GM12865 (cell line): ENCODE data around the gene DNAJB2.

ENCODE experiments used
- DNase-seq: peaks from one replicate; pipeline ENCODE4 v3.0.0; 2010; ENCODE audit warnings: low read depth
- H3K4me3 ChIP-seq: 2 replicates; pipeline ENCODE4 v1.5.1; 2011; ENCODE audit warnings: mild to moderate bottlenecking, low read depth, low read length, control low read depth
- TF ChIP-seq, protein P1 (sequence below): IDR thresholded peaks from 2 replicates; pipeline ENCODE4 v1.5.1; 2011; ENCODE audit warnings: low read length, control low read depth, low read depth, inconsistent platforms; ENCODE audit not compliant: insufficient read depth; ENCODE audit errors: missing control alignments

The DNAJB2 gene

DNA sequence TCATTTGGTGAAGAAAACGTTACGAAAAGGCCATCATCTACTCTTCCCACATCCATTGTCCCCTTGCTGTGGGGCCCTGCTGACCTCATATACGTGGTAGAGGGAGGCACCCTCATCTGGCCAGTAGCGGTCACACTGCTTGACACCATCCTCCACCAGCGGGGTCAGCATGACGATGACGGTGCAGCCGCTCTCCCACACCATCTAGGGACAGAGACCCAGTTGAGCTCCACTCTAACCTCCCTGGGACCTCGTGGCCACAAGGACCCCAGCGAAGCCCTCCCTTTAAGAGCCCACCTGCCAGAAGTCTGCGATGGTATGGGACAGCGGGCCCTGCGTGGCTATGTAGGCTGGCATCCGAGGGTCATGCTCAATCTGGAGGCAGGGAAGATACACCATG lies 17.0 kb downstream of the DNAJB2 start:
- TF ChIP-seq, protein P1, sequence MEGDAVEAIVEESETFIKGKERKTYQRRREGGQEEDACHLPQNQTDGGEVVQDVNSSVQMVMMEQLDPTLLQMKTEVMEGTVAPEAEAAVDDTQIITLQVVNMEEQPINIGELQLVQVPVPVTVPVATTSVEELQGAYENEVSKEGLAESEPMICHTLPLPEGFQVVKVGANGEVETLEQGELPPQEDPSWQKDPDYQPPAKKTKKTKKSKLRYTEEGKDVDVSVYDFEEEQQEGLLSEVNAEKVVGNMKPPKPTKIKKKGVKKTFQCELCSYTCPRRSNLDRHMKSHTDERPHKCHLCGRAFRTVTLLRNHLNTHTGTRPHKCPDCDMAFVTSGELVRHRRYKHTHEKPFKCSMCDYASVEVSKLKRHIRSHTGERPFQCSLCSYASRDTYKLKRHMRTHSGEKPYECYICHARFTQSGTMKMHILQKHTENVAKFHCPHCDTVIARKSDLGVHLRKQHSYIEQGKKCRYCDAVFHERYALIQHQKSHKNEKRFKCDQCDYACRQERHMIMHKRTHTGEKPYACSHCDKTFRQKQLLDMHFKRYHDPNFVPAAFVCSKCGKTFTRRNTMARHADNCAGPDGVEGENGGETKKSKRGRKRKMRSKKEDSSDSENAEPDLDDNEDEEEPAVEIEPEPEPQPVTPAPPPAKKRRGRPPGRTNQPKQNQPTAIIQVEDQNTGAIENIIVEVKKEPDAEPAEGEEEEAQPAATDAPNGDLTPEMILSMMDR, result no peak
- no peak for DNase-seq
- no peak overlapping the region for H3K4me3 ChIP-seq

- no peak for DNase-seq
- H3K4me3 ChIP-seq, result no peak overlapping the region
These were observed 17.6 kb downstream of the DNAJB2 start for GRCh38 chr2:219296631-219297391.

DNA sequence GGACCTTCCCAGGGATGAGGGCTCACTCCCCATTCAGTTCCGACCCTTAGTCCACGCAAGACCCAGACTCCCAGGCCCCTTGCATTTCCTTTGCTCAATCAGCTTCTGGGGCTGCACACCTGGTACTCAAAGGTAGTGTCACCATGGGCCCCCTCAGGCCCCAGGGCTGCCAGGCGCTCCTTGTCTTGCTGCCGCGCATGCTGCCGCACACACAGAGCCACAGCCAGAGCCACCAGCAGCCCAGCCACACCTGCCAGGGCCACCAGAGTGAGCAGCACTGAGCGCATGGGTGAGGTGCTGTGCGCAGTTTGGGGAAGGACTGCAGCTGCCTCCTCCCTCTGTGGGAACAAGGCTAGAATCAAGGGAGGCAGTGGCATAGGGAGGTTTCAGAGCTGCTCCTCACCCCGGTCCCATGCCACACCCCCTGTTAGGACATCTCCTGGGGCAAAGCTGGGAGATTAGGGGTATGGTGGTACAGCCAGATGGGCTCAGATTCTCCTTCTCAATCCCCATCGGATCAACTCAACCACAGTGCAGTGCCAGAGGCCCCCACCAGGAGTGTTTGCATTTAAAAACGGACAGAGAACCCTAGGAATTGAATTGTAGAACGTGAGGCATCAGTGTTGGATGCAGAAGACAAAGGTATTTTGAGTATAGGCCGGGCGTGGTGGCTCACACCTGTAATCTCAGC lies 18.7 kb downstream of the DNAJB2 start:
- DNase-seq, result no peak
- H3K4me3 ChIP-seq, result no peak overlapping the region
- TF ChIP-seq, protein P1, result peak; percentile 11

More at GRCh38 chr2:219296631-219297391, 17.6 kb downstream of the DNAJB2 start:
- TF ChIP-seq, protein P1, result no peak

- peak overlapping the region; percentile 16; the same call in 1 of the 2 replicates for H3K4me3 ChIP-seq
- TF ChIP-seq, protein P1, result peak; percentile 98
These were observed 19.7 kb downstream of the DNAJB2 start for GRCh38 chr2:219298759-219299371.

DNA sequence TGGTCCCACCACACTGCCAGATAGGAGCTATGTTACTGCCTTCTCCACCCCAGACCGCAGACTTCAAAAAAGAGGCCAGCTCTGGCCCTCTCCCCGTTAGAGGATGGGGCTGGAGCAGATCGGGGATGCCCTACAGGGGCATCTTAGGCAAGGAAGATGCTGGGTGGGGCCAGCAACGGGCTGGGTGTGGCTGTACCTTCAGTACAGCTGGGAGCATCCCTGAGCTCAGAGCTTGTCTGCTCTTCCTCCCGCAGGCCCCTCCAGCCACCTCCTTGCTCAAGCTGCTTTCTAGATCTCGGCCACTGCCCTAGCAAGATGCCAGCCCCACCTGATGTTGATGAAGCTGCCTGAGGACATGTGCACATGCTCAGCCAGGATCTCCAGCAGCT lies 20.2 kb downstream of the DNAJB2 start:
- TF ChIP-seq, protein P1, result no peak
- no peak overlapping the region for H3K4me3 ChIP-seq
- DNase-seq, result no peak

More at GRCh38 chr2:219298759-219299371, 19.7 kb downstream of the DNAJB2 start:
- DNase-seq, result peak; percentile 84

DNA sequence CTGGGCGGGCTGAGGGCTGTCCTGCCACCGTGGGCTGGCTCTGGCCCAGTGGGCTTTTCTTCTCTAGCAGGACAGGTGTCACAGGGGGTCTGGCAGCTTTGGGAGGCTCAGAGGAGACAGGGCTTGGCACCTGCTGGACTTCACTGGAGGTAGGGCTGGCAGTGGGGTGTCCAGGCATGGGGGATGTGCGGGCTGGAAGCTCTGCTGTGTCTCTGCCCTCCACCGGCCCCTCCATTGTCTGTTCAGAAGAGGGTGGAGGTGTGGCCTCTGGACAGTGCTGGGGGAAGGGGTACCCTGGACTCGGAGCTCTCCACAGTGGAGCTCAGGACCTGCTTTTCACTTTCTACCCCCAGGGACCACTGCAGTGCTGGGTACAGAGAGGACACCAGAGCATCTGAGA lies 20.9 kb downstream of the DNAJB2 start:
- DNase-seq, result no peak
- TF ChIP-seq, protein P1, result no peak

More for the DNA sequence above, 20.9 kb downstream of the DNAJB2 start:
- no peak overlapping the region for H3K4me3 ChIP-seq
